ENCODE results near the gene TRIM61. TPM values are rescaled to one million over a fixed set of nuclear protein-coding genes. Genes with fewer than 3 reads are reported as not detected.
"Not testable (repeated sequence)": the region's sequence is repeated elsewhere in the genome, so short reads cannot be mapped to it uniquely, and the experiment has no call there.

Gene TRIM61
- total RNA-seq, 1 donor from 2014 or later, result 0.89 TPM

- Histone ChIP-seq H3K4me3 (no peak overlapping the region), H3K4me1 (no peaks in the 10 kb centered on the region), H3K9me3 (no peaks in the 10 kb centered on the region), H3K27ac (no peak overlapping the region), H3K36me3 (no peaks in the 10 kb centered on the region), H3K27me3 (ENCODE audit: low read depth) (no peaks in the 10 kb centered on the region)
- DNase-seq (no peak), ATAC-seq (no peak)
- intact Hi-C loops (cut with DNase I), result no loop called here
- no peak for TF ChIP-seq CTCF (IDR thresholded peaks at IDR 0.05)
Measured at GRCh38 chr4:164989471-164989870, 12.0 kb upstream of the TRIM61 start.

GRCh38 chr4:164971929-164972328, 5.5 kb downstream of the TRIM61 start:
- H3K9me3 ChIP-seq; DNase-seq; H3K4me1 ChIP-seq; H3K4me3 ChIP-seq; H3K27ac ChIP-seq; H3K27me3 ChIP-seq (ENCODE audit: low read depth); intact Hi-C loops (cut with DNase I); ATAC-seq; H3K36me3 ChIP-seq: not testable (repeated sequence)

- no peak for ATAC-seq
- no peak for DNase-seq
- H3K27me3 ChIP-seq (ENCODE audit: low read depth), result no peaks in the 10 kb centered on the region
- H3K4me3 ChIP-seq, result no peak overlapping the region
- no peak for TF ChIP-seq CTCF (IDR thresholded peaks at IDR 0.05)
- no peaks in the 10 kb centered on the region for H3K36me3 ChIP-seq
- intact Hi-C loops (cut with DNase I), result no loop called here
- H3K4me1 ChIP-seq, result no peaks in the 10 kb centered on the region
- H3K27ac ChIP-seq, result no peak overlapping the region
- H3K9me3 ChIP-seq, result no peaks in the 10 kb centered on the region
Measured at GRCh38 chr4:164959896-164960295, 17.6 kb downstream of the TRIM61 start.

GRCh38 chr4:164959421-164959820, 18.0 kb downstream of the TRIM61 start:
- H3K9me3 ChIP-seq; H3K4me3 ChIP-seq; ATAC-seq; H3K4me1 ChIP-seq; DNase-seq; H3K27me3 ChIP-seq (ENCODE audit: low read depth); H3K27ac ChIP-seq; H3K36me3 ChIP-seq; intact Hi-C loops (cut with DNase I): not testable (repeated sequence)

- no peaks in the 10 kb centered on the region for H3K36me3 ChIP-seq
- ATAC-seq (peak; percentile 98 to 100), DNase-seq (peak; percentile 89)
- no peaks in the 10 kb centered on the region for H3K27me3 ChIP-seq (ENCODE audit: low read depth)
- H3K9me3 ChIP-seq, result no peaks in the 10 kb centered on the region
- peak overlapping the region; percentile 79 for H3K4me3 ChIP-seq
- H3K27ac ChIP-seq, result peak overlapping the region; percentile 57
- intact Hi-C loops (cut with DNase I), result no loop called here
- no peak for TF ChIP-seq CTCF (IDR thresholded peaks at IDR 0.05)
- H3K4me1 ChIP-seq, result no peaks in the 10 kb centered on the region
Measured at GRCh38 chr4:164956766-164957643, 20.5 kb downstream of the TRIM61 start.

- intact Hi-C loops (cut with DNase I), result no loop called here
Measured at GRCh38 chr4:164955107-164955805, 22.2 kb downstream of the TRIM61 start.

More at GRCh38 chr4:164955107-164955805, 22.2 kb downstream of the TRIM61 start:
- Histone ChIP-seq H3K4me1 (no peaks in the 10 kb centered on the region), H3K27me3 (ENCODE audit: low read depth) (no peaks in the 10 kb centered on the region), H3K36me3 (no peaks in the 10 kb centered on the region), H3K4me3 (no peak overlapping the region), H3K27ac (no peak overlapping the region), H3K9me3 (no peaks in the 10 kb centered on the region)
- no peak for TF ChIP-seq CTCF (IDR thresholded peaks at IDR 0.05)
- ATAC-seq (no peak), DNase-seq (no peak)
